ENCODE measurements around the gene XYLT1. TPM values are rescaled to one million over a fixed set of nuclear protein-coding genes. Genes with fewer than 3 reads are reported as not detected.

Gene XYLT1
- total and polyA plus RNA-seq, 10 of the 15 experiments (the other 5 are each of a cell fraction or from before 2014, with no cell fraction given), result 0.88 to 14.8 (median 5.8) TPM

GRCh38 chr16:17270683-17271109, 200.1 kb downstream of the XYLT1 start (continued):
- no peak for TF ChIP-seq PRDM15 (CRISPR knock-in tag; IDR thresholded peaks at IDR 0.05)
- TF ChIP-seq ZSCAN29 (IDR thresholded peaks at IDR 0.05), result no peak
- no peak for TF ChIP-seq MYB (IDR thresholded peaks at IDR 0.05; ENCODE audit: borderline replicate concordance, low read depth, low read length)

GRCh38 chr16:17270111-17270510, 200.6 kb downstream of the XYLT1 start:
- no peaks in the 10 kb centered on the region for H3K79me2 ChIP-seq (ENCODE audit: control insufficient read depth, insufficient read depth, low read length)
- H3K4me1 ChIP-seq (ENCODE audit: control insufficient read depth, insufficient read depth, low read length), result peaks cover 8% of the 10 kb centered on the region
- no peak overlapping the region for H3K4me2 ChIP-seq (ENCODE audit: control insufficient read depth, insufficient read depth)
- WGBS (ENCODE audit: insufficient coverage, insufficient replicate concordance, low lambda C conversion rate, missing lambda C conversion rate), result 58% methylated on average over 3 of the region's 3 CpGs
- H3K9me3 ChIP-seq (replicated peaks; ENCODE audit: control insufficient read depth, insufficient read depth, low read length), result no peaks in the 10 kb centered on the region
- H3K27ac ChIP-seq (ENCODE audit: control insufficient read depth, insufficient read depth), result no peak overlapping the region
- H4K20me1 ChIP-seq (ENCODE audit: control insufficient read depth, insufficient read depth), result no peaks in the 10 kb centered on the region
- in situ Hi-C loops (cut with MboI), result loop anchor here (5.0 kb wide), 1 partner anchor 52 kb away; no protein-coding TSS in a partner anchor
- no peak overlapping the region for H3K9ac ChIP-seq (ENCODE audit: control insufficient read depth, insufficient read depth, low read length)
- intact Hi-C loops (cut with micrococcal nuclease; ENCODE audit: unreplicated experiment), result no loop called here
- TF ChIP-seq MEF2B (IDR thresholded peaks at IDR 0.05; ENCODE audit: partially characterized antibody, poor library complexity, severe bottlenecking) (no peak), USF2 (IDR thresholded peaks at IDR 0.05; ENCODE audit: borderline replicate concordance, low read depth, low read length) (no peak), TARDBP (IDR thresholded peaks at IDR 0.05; ENCODE audit: borderline replicate concordance) (no peak), FOS (IDR thresholded peaks at IDR 0.05; ENCODE audit: borderline replicate concordance, extremely low read depth, insufficient read length) (no peak), FOXK2 (IDR thresholded peaks at IDR 0.05) (no peak), CBFB (IDR thresholded peaks at IDR 0.05; ENCODE audit: low read depth) (no peak), PAX8 (IDR thresholded peaks at IDR 0.05) (no peak), PML (IDR thresholded peaks at IDR 0.05; ENCODE audit: low read length) (no peak), CEBPB (IDR thresholded peaks at IDR 0.05; ENCODE audit: borderline replicate concordance in 1 of 2, low read depth in 2 of 2, low read length in 2 of 2) (no peak), NFYA (IDR thresholded peaks at IDR 0.05; ENCODE audit: borderline replicate concordance, low read depth, low read length) (no peak), SUPT20H (IDR thresholded peaks at IDR 0.05; ENCODE audit: borderline replicate concordance, control insufficient read depth, low read depth, low read length) (no peak), SP1 (IDR thresholded peaks at IDR 0.05; ENCODE audit: low read depth, low read length) (no peak), SRF (IDR thresholded peaks at IDR 0.05; ENCODE audit: low read depth in 2 of 2, low read length in 2 of 2) (no peak), WRNIP1 (IDR thresholded peaks at IDR 0.05; ENCODE audit: borderline replicate concordance, low read depth, low read length) (no peak), EP300 (IDR thresholded peaks at IDR 0.05; ENCODE audit: borderline replicate concordance in 1 of 2, control insufficient read depth in 1 of 2, low read depth in 2 of 2, low read length in 2 of 2) (no peak), BRCA1 (IDR thresholded peaks at IDR 0.05; ENCODE audit: low read depth, low read length) (no peak)
- ChIA-PET RAD21 (ENCODE audit: unreplicated experiment) (interaction anchor here (1.2 to 1.9 kb wide), 2 partner anchors 10 to 409 kb away, joined by 3 to 4 read pairs; no protein-coding TSS in a partner anchor), CTCF (interaction anchor here (1.5 to 2.4 kb wide), 4 partner anchors 9 to 198 kb away, joined by 3 to 20 read pairs (median 8); no protein-coding TSS in a partner anchor), SMC1A (ENCODE audit: uncharacterized antibody, unreplicated experiment) (interaction anchor here (1.0 to 1.8 kb wide), 3 partner anchors 8 to 197 kb away, joined by 3 to 5 read pairs (median 4); no protein-coding TSS in a partner anchor), POLR2A (no interaction called here)
- H3K4me3 ChIP-seq, result no peak overlapping the region
- H3K36me3 ChIP-seq (ENCODE audit: control insufficient read depth in 2 of 2, insufficient read depth in 2 of 2, low read length in 1 of 2), result no peaks in the 10 kb centered on the region; a peak in 1 of 4 replicates
- H2AFZ ChIP-seq (ENCODE audit: control insufficient read depth, low read depth, low read length), result no peak overlapping the region
- H3K27me3 ChIP-seq (replicated peaks in 1 of 2; ENCODE audit: control insufficient read depth in 2 of 2, insufficient read depth in 2 of 2, low read length in 1 of 2), result no peaks in the 10 kb centered on the region
- DNase-seq (ENCODE audit: low read depth, low spot score) (no peak), ATAC-seq (no peak), FAIRE-seq (no peak)
- BruUV-seq (replicated peaks), result no TSS peak

Data from GM12878 (cell line).